PC-9 (cell line): ENCODE measurements around the gene PRR14.

ENCODE experiments used
- EZH2 ChIP-seq: fragments of 200-600 bp; sonication (generic); IDR thresholded peaks from 2 replicates; pipeline ENCODE4 v1.8.0; 2017; ENCODE audit warnings: antibody characterized with exemption, low read depth
- TF ChIP-seq, protein P1 (sequence below): fragments of 200-600 bp; sonication (generic); conservative IDR thresholded peaks from 2 replicates; pipeline ENCODE4 v1.6.1; 2017; ENCODE audit warnings: mixed run types, antibody characterized with exemption, mild to moderate bottlenecking, moderate library complexity

- TF ChIP-seq, protein P1, sequence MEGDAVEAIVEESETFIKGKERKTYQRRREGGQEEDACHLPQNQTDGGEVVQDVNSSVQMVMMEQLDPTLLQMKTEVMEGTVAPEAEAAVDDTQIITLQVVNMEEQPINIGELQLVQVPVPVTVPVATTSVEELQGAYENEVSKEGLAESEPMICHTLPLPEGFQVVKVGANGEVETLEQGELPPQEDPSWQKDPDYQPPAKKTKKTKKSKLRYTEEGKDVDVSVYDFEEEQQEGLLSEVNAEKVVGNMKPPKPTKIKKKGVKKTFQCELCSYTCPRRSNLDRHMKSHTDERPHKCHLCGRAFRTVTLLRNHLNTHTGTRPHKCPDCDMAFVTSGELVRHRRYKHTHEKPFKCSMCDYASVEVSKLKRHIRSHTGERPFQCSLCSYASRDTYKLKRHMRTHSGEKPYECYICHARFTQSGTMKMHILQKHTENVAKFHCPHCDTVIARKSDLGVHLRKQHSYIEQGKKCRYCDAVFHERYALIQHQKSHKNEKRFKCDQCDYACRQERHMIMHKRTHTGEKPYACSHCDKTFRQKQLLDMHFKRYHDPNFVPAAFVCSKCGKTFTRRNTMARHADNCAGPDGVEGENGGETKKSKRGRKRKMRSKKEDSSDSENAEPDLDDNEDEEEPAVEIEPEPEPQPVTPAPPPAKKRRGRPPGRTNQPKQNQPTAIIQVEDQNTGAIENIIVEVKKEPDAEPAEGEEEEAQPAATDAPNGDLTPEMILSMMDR = no peak
- TF ChIP-seq EZH2 = no peak
These were observed 5.0 kb upstream of the PRR14 start for GRCh38 chr16:30645727-30646126.
